ENCODE measurements around the gene TRA2B. TPM values are rescaled to one million over a fixed set of nuclear protein-coding genes. Genes with fewer than 3 reads are reported as not detected.

The TRA2B gene
- total and polyA plus RNA-seq, 12 donors = 78.2 to 242 (median 106) TPM

DNA sequence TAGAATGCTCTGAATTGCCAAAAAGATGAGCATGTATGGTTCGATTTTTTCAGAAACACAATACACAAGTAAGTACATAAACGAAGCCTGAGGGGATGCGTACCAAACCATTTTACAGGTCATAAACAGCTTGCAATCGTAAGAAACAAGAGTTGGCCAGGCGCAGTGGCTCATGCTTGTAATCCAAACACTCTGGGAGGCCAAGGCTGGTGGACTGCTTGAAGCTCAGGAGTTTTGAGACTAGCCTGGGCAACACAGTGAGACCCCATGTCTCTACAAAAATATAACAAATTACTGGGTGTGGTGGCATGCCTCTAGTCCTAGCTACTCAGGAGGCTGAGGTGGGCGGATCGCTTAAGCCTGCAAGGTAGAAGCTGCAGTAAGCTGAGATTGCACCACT, 13.4 kb downstream of the TRA2B start:
- peaks cover 0 to 68% of the 10 kb centered on the region in 2 donors for H3K36me3 ChIP-seq (replicated peaks in 1 of 2)
- intact Hi-C loops (cut with DNase I) = no loop called here
- no peak overlapping the region for H3K4me3 ChIP-seq
- no peak for TF ChIP-seq POLR2A (IDR thresholded peaks at IDR 0.05)
- TF ChIP-seq, protein P1, sequence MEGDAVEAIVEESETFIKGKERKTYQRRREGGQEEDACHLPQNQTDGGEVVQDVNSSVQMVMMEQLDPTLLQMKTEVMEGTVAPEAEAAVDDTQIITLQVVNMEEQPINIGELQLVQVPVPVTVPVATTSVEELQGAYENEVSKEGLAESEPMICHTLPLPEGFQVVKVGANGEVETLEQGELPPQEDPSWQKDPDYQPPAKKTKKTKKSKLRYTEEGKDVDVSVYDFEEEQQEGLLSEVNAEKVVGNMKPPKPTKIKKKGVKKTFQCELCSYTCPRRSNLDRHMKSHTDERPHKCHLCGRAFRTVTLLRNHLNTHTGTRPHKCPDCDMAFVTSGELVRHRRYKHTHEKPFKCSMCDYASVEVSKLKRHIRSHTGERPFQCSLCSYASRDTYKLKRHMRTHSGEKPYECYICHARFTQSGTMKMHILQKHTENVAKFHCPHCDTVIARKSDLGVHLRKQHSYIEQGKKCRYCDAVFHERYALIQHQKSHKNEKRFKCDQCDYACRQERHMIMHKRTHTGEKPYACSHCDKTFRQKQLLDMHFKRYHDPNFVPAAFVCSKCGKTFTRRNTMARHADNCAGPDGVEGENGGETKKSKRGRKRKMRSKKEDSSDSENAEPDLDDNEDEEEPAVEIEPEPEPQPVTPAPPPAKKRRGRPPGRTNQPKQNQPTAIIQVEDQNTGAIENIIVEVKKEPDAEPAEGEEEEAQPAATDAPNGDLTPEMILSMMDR (IDR thresholded peaks at IDR 0.05) = no peak
- peaks cover 33 to 58% of the 10 kb centered on the region in 2 donors for H3K4me1 ChIP-seq (replicated peaks in 1 of 2)
- DNase-seq = no peak
- H3K27ac ChIP-seq = no peak overlapping the region
- H3K27me3 ChIP-seq = no peaks in the 10 kb centered on the region
- no peaks in the 10 kb centered on the region for H3K9me3 ChIP-seq (replicated peaks in 1 of 3)
- WGBS, 4 donors = 80 to 83% (median 82%) methylated on average over 7 of the region's 7 CpGs

DNA sequence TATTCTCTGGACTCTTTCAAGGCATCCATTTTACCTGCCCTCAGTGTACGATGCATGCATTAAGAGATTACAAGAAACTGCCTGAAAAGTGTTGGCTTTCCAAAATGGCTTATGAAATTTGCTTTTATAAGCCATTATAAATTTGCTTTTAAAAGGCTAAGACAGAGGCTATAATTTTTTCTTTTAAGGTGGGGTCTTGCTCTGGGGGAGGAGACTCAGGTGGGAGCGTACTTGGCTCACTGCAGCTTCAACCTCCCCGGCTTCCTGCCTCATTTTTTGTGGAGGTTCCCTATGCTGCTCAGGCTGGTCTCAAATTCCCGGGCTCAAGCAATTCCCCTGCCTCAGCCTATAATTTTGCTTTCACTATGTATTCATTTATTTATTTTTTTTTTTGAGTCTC, 17.6 kb downstream of the TRA2B start:
- no peaks in the 10 kb centered on the region for H3K27me3 ChIP-seq
- H3K9me3 ChIP-seq (replicated peaks in 1 of 3) = no peaks in the 10 kb centered on the region
- no peak overlapping the region for H3K27ac ChIP-seq
- no peak overlapping the region for H3K4me3 ChIP-seq
- no peak for DNase-seq
- 85 to 91% (median 90%) methylated on average over 4 of the region's 4 CpGs for WGBS, 4 donors
- intact Hi-C loops (cut with DNase I) = no loop called here
- peaks cover 0 to 100% of the 10 kb centered on the region in 2 donors for H3K36me3 ChIP-seq (replicated peaks in 1 of 2)
- no peak for TF ChIP-seq POLR2A (IDR thresholded peaks at IDR 0.05)
- TF ChIP-seq, protein P1 (IDR thresholded peaks at IDR 0.05) = no peak
- peaks cover 0 to 16% of the 10 kb centered on the region in 2 donors for H3K4me1 ChIP-seq (replicated peaks in 1 of 2)

DNA sequence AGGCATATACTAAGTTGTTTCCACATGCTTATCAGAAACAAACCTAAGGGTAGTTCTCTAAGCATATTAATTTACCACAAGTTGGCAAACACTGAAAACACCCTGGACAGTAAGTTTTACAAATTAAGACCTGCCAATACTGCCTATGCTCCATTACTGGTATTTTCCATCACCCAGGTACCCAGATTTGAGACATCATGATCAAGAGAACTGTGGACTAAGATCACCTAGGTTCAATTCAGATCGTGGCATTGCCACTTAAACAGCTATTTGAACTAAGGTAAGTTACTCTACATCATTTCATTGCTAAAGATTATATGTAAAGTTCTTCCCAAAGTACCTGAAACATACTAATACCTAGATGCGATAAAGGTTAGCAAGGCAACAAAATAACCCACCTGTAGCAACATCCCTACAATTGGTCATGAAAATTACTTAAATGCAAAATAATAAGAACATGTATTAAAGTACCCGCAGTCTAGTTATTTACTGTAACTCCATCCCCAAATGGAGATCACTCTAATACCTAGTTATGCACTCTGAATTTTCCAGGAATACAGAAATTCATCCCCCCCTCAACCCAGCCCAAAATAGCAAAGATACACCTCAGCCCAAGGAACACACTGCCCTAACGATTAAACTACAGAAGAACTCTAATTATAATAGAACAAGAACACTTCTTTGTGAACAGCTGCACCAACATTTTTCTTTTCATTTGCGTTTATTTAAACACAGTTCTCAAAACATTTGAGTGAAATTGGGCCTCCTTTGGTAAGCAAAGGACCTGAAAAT, 21.6 kb downstream of the TRA2B start:
- TF ChIP-seq, protein P1 (IDR thresholded peaks at IDR 0.05) = no peak
- no peak for TF ChIP-seq POLR2A (IDR thresholded peaks at IDR 0.05)
- no peak overlapping the region for H3K27ac ChIP-seq
- intact Hi-C loops (cut with DNase I) = no loop called here
- 85 to 91% (median 88%) methylated on average over 5 of the region's 5 CpGs for WGBS, 4 donors
- peaks cover 0 to 83% of the 10 kb centered on the region in 2 donors for H3K36me3 ChIP-seq (replicated peaks in 1 of 2)
- no peak for DNase-seq
- H3K27me3 ChIP-seq = no peaks in the 10 kb centered on the region
- no peaks in the 10 kb centered on the region for H3K9me3 ChIP-seq (replicated peaks in 1 of 3)
- H3K4me3 ChIP-seq = no peak overlapping the region
- no peaks in the 10 kb centered on the region for H3K4me1 ChIP-seq (replicated peaks in 1 of 2)

DNA sequence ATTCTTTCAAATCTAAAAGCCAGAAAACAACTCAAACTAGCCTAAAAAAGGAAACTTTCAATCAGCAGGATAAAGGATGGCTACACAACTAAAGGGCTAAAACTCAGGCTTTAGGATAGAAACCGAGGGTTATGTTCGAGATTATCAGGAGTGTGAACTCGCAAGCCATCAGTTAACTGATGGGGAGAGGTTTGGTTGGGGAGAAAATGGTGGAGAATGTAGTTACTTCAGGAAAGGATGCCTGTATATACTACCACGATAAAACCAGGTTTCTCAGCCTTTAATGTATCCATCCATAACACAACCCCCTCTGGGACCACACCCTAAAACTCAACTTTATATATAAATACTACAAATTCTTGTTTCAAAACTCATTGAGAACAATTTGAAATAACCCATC, 22.2 kb downstream of the TRA2B start:
- H3K27ac ChIP-seq = no peak overlapping the region
- H3K4me3 ChIP-seq = no peak overlapping the region
- DNase-seq = no peak
- intact Hi-C loops (cut with DNase I) = no loop called here
- 89 to 95% (median 91%) methylated on average over 4 of the region's 4 CpGs for whole genome bisulfite sequencing, 4 donors
- H3K27me3 ChIP-seq = no peaks in the 10 kb centered on the region
- peaks cover 0 to 77% of the 10 kb centered on the region in 2 donors for H3K36me3 ChIP-seq (replicated peaks in 1 of 2)
- TF ChIP-seq, protein P1 (IDR thresholded peaks at IDR 0.05) = no peak
- no peak for TF ChIP-seq POLR2A (IDR thresholded peaks at IDR 0.05)
- no peaks in the 10 kb centered on the region for H3K9me3 ChIP-seq (replicated peaks in 1 of 3)
- H3K4me1 ChIP-seq (replicated peaks in 1 of 2) = no peaks in the 10 kb centered on the region
